Neuron (in vitro differentiated cells): ENCODE measurements around the gene LITAFD.
"Not testable (repeated sequence)": the region's sequence is repeated elsewhere in the genome, so short reads cannot be mapped to it uniquely, and the experiment has no call there.

ENCODE experiments used
- H2AFZ ChIP-seq: one replicate; pipeline ENCODE4 v1.6.1; 2013; ENCODE audit warnings: low read depth, mild to moderate bottlenecking, inconsistent platforms, low read length, moderate library complexity
- H3K27me3 ChIP-seq: one replicate; pipeline ENCODE4 v1.6.1; 2013; ENCODE audit warnings: low read length; ENCODE audit not compliant: insufficient read depth
- H3K36me3 ChIP-seq: one replicate; pipeline ENCODE4 v1.6.1; 2013; ENCODE audit warnings: low read length; ENCODE audit not compliant: insufficient read depth
- H3K4me1 ChIP-seq: one replicate; pipeline ENCODE4 v1.6.1; 2013; ENCODE audit warnings: low read length; ENCODE audit not compliant: insufficient read depth
- H3K4me3 ChIP-seq: 2 replicates; pipeline ENCODE4 v1.5.1; 2013; ENCODE audit warnings: mild to moderate bottlenecking, low read length, moderate library complexity
- H3K9me3 ChIP-seq: one replicate; pipeline ENCODE4 v1.6.1; 2013; ENCODE audit warnings: low read length

LITAFD gene

GRCh38 chr16:8917336-8917735 is 35.2 kb downstream of the LITAFD start:
- H2AFZ ChIP-seq, H3K9me3 ChIP-seq, H3K27me3 ChIP-seq, H3K4me3 ChIP-seq: not testable (repeated sequence)
- H3K4me1 ChIP-seq, result peaks cover 12% of the 10 kb centered on the region
- peaks cover 89% of the 10 kb centered on the region for H3K36me3 ChIP-seq

GRCh38 chr16:8919089-8919933 is 37.2 kb downstream of the LITAFD start:
- Histone ChIP-seq H3K36me3 (peaks cover 86% of the 10 kb centered on the region), H3K4me3 (no peak overlapping the region), H2AFZ (no peak overlapping the region), H3K4me1 (peaks cover 12% of the 10 kb centered on the region), H3K27me3 (no peaks in the 10 kb centered on the region), H3K9me3 (no peaks in the 10 kb centered on the region)

DNA sequence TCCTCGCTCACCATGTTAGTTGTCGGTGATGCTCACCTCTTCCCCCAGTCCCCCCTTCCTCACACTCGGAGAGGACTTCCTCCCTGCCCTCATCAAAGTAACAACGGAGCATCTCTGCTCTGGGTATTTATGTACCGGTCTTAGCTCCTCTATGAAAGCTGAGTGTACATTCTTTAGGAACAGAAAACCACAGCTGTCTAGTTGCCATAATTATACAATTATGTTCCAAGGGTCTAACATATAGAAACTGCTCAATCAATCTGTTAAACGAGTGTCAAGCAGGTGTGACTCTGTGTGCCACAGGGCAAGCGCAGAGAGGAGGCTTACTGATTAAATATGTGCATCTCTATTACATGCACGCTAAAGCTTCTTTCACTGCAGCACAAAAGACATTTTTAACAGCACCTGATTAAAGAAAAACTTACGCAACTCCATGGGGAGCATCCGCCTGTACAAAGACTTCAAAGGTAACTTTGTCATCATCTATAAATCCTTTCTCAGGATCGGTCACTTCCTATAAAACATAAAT is 37.8 kb downstream of the LITAFD start:
- Histone ChIP-seq H2AFZ (no peak overlapping the region), H3K4me1 (peaks cover 12% of the 10 kb centered on the region), H3K36me3 (peaks cover 84% of the 10 kb centered on the region), H3K27me3 (no peaks in the 10 kb centered on the region), H3K4me3 (no peak overlapping the region), H3K9me3 (no peaks in the 10 kb centered on the region)

GRCh38 chr16:8920645-8921346 is 38.6 kb downstream of the LITAFD start:
- H3K4me1 ChIP-seq, result peaks cover 12% of the 10 kb centered on the region
- H3K4me3 ChIP-seq, result no peak overlapping the region

DNA sequence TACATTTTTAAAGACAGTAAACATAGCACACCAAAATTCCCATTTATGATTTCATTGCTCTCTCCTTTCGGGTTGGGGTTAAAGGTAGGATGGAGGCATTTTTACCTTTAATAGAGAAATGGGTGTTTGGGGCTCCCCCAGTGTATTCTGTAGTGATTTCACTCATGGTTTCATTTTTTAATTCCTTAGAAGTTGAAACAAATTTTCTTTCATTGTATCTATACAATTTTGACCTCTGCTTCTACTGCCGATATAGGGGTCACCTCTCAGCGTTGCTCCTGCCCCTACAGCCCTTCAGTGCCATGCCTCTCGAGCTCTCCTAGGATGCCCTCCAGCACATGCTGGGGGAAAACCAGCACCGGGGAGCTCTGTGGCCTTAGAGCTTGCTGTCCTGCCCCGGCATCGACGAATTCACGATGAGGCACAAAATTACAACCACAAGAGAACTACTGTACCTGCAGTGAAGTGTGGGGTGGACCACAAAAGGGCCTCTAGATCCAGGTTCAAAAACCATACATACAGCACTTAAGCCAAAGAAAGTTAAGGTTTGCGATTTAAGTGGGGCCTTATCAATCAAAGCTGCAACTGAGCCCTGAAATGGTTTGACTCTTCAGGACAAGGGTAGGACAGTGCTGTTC is 39.3 kb downstream of the LITAFD start:
- H3K4me1 ChIP-seq, result peaks cover 12% of the 10 kb centered on the region
- H3K27me3 ChIP-seq, result no peaks in the 10 kb centered on the region
- H2AFZ ChIP-seq, result no peak overlapping the region
- no peak overlapping the region for H3K4me3 ChIP-seq
- H3K9me3 ChIP-seq, result no peaks in the 10 kb centered on the region
- peaks cover 77% of the 10 kb centered on the region for H3K36me3 ChIP-seq

More at GRCh38 chr16:8920645-8921346, 38.6 kb downstream of the LITAFD start:
- peaks cover 81% of the 10 kb centered on the region for H3K36me3 ChIP-seq
- H3K27me3 ChIP-seq, result no peaks in the 10 kb centered on the region
- no peak overlapping the region for H2AFZ ChIP-seq
- H3K9me3 ChIP-seq, result no peaks in the 10 kb centered on the region

DNA sequence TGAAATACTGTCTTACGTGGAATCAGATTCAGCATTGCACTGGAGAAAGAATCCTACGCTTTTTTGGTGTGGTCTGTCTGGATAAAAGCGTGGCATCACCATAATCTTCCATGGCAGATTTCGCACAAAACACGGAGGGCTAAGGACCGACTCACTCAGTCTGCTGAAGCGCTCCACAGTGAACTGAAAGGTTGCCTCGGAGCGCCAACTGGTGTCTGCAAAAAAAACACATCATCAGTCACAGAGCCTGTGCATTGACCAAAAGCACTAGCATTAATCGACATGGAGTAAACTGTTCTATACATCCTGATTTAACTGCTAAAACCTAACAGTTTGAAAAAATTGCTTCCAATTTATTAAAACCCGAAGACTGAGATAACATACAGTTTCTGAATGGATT is 41.0 kb downstream of the LITAFD start:
- H3K4me1 ChIP-seq, result peaks cover 12% of the 10 kb centered on the region
- H3K9me3 ChIP-seq, result no peaks in the 10 kb centered on the region
- H2AFZ ChIP-seq, result no peak overlapping the region
- peaks cover 77% of the 10 kb centered on the region for H3K36me3 ChIP-seq
- no peaks in the 10 kb centered on the region for H3K27me3 ChIP-seq
- no peak overlapping the region for H3K4me3 ChIP-seq

DNA sequence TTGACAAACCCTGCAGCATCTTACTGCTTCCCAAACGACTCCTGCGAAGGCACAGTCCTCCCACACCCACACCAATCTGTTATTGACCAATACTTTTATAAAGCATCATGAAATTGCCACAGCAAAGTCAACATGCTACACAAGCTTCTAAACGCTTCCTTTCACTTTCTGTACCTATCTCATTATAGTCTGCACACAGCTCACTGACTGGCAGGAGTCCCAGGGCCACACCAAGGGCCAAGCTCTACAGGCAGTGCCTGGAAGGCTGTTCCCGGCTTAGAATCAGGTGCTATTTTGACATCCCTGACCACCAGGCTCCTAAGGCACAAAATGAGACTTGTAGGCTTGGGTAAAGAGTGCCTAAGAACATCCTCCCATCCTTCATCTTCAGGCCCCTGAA is 42.1 kb downstream of the LITAFD start:
- Histone ChIP-seq H3K36me3 (peaks cover 77% of the 10 kb centered on the region), H3K4me3 (no peak overlapping the region), H2AFZ (no peak overlapping the region), H3K4me1 (peaks cover 12% of the 10 kb centered on the region), H3K9me3 (peaks cover 3% of the 10 kb centered on the region), H3K27me3 (no peaks in the 10 kb centered on the region)

DNA sequence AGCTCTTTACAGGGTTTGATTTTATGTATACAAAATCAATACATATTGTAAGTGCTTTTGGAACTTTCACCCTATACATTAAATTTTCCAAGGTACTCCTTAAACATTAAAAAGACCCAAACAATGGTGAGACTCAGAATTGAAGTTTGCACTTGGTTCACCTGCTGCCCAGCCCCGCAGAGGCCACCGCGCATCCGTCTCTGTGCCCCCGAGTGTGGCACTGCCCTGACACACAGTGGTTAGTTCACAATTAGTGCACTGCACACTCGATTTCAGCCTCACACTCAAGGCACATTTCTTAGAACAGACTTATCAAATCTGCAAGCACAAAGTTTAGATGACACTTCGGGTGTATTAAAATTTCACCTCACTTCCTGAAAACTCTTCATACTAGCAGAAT is 43.3 kb downstream of the LITAFD start:
- Histone ChIP-seq H3K4me1 (peaks cover 8% of the 10 kb centered on the region), H3K4me3 (no peak overlapping the region), H2AFZ (no peak overlapping the region), H3K9me3 (peaks cover 5% of the 10 kb centered on the region), H3K36me3 (peaks cover 77% of the 10 kb centered on the region), H3K27me3 (no peaks in the 10 kb centered on the region)

DNA sequence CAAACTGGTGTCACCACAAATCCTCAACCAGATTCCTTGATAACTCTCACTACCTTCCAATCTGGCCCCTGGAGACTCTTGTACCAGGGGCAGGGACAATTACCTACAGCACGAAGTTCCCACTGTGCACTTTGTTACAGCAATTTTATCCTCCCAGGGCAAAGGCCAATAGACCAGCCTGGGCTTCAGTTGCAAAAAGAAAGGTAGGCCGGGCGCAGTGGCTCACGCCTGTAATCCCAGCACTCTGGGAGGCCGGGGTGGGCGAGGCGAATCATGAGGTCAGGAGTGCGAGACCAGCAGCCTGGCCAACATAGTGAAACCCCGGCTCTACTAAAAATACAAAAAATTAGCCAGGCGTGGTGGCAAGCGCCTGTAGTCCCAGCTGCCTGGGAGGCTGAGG is 44.7 kb downstream of the LITAFD start:
- Histone ChIP-seq H2AFZ (no peak overlapping the region), H3K27me3 (no peaks in the 10 kb centered on the region), H3K4me1 (no peaks in the 10 kb centered on the region), H3K36me3 (peaks cover 65% of the 10 kb centered on the region), H3K4me3 (no peak overlapping the region), H3K9me3 (peaks cover 5% of the 10 kb centered on the region)

DNA sequence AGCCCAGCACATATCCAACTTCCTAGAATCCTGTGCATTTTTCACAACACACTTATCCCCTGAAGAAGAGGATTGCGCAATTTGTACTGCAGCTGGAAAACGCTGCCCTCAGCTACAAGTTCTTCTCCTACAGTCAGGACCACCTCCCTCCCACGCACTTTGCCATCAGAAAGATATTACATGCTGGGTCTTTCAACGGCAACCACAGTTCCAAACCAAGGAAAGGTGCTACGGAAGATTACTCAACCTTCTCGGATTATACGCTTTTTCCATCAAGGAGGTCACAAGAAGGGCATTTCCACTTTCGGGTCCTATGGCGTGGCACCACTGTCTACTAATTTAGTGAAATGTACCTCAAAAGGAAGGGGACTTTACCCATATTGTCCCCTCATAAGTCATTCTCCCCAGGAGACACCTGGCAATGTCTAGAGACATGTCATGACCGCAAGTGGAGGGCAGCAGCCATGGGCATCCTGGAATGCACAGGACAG is 46.4 kb downstream of the LITAFD start:
- peaks cover 52% of the 10 kb centered on the region for H3K36me3 ChIP-seq
- H3K4me1 ChIP-seq, result no peaks in the 10 kb centered on the region
- peaks cover 5% of the 10 kb centered on the region for H3K9me3 ChIP-seq
- H3K4me3 ChIP-seq, result no peak overlapping the region
- no peak overlapping the region for H2AFZ ChIP-seq
- H3K27me3 ChIP-seq, result no peaks in the 10 kb centered on the region

DNA sequence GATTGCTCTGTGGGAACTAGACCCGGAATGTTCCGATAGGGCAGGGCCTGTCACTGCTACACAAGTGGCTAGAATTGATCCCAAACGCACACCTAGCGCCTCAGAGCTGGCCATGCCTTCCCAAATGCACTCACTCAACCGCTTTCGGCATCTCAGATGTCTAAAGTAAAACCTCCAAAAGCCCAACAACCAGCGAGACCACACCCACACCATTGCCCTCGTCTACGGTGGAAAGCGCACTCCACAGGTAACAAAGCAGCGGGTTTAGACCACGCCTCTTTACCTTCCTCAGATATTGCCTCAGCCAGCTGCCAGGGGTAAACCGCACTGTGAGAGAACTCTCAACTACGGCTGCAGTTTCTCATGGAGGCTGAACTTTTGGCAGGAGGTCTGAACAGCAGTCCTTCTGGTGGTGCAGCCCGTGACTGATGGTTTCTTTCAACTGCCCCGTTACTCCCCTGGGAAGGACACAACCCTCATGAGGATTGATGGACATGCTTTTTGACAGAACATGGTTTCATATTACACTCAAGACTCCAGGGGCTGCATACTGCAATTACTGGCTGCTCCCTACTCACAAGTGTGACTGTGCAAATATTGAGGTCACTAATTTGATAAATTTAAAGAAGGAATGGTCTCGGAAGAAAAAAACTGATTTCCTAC is 47.1 kb downstream of the LITAFD start:
- H3K4me1 ChIP-seq, result no peaks in the 10 kb centered on the region
- no peak overlapping the region for H2AFZ ChIP-seq
- H3K9me3 ChIP-seq, result peaks cover 5% of the 10 kb centered on the region
- H3K27me3 ChIP-seq, result no peaks in the 10 kb centered on the region
- no peak overlapping the region for H3K4me3 ChIP-seq
- H3K36me3 ChIP-seq, result peaks cover 50% of the 10 kb centered on the region

DNA sequence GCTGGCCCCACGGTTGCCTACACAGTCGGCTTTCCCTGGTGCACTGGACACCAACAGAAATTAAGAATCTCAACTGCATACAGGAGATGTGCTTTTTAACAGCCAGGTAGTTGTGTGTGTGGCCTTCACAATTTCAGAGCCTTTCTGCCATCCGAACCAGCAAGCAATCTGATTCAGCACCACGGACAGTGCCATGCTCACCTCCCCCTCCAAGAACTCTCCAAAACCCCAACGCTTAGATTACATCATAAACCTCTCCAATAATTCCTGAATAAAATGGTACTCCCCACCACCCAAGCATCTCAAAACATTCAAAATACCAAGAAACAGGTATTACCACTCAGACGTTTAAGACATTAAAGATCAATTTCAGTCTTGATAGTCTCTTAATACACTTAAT is 49.7 kb downstream of the LITAFD start:
- Histone ChIP-seq H2AFZ (no peak overlapping the region), H3K4me3 (no peak overlapping the region), H3K27me3 (no peaks in the 10 kb centered on the region), H3K4me1 (no peaks in the 10 kb centered on the region), H3K9me3 (peaks cover 5% of the 10 kb centered on the region), H3K36me3 (peaks cover 35% of the 10 kb centered on the region)
